ENCODE results near the gene SBNO2.
"Not testable (repeated sequence)": the region's sequence is repeated elsewhere in the genome, so short reads cannot be mapped to it uniquely, and the experiment has no call there.

Gene SBNO2

DNA sequence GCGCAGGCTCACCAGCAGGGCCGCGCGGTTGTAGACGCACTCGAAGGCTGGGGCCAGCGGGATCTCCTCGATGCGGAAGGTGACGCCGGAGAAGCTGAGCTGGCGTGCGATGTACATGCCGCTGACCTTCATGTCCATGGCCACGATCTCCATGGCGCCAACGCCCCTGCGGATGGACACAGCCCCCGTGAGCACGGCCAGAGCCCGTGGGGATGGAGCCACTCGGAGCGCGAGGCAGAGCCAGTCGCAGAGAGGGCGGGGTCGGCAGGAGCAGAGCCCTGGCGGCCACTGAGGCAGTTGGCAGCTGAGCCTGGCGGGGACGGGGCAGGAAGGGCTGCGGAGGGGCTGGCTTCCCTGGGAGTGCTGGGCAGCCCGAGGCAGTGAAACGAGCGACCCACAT, 55.1 kb downstream of the SBNO2 start:
- no peak for DNase-seq (ENCODE audit: low read depth)

DNA sequence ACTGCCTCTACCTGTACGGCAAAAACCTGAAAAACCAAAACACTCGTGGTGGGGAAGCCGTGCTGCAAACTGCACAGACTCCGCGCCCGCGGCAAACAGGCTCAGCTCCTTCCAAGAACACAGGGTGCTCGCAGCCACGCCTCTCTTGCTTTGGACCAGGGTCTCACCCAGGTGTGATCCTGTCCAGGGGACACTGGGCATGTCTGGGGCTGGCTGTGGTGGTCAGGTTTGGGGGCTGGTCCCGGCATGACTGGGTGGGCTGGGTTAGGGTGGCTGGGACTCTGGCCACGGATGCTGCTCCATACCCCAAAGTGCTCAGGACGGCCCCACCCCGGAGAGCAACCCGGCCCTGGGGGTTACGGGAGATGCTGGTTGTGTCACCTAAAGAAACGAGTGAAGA, 56.4 kb downstream of the SBNO2 start:
- DNase-seq (ENCODE audit: low read depth): no peak

DNA sequence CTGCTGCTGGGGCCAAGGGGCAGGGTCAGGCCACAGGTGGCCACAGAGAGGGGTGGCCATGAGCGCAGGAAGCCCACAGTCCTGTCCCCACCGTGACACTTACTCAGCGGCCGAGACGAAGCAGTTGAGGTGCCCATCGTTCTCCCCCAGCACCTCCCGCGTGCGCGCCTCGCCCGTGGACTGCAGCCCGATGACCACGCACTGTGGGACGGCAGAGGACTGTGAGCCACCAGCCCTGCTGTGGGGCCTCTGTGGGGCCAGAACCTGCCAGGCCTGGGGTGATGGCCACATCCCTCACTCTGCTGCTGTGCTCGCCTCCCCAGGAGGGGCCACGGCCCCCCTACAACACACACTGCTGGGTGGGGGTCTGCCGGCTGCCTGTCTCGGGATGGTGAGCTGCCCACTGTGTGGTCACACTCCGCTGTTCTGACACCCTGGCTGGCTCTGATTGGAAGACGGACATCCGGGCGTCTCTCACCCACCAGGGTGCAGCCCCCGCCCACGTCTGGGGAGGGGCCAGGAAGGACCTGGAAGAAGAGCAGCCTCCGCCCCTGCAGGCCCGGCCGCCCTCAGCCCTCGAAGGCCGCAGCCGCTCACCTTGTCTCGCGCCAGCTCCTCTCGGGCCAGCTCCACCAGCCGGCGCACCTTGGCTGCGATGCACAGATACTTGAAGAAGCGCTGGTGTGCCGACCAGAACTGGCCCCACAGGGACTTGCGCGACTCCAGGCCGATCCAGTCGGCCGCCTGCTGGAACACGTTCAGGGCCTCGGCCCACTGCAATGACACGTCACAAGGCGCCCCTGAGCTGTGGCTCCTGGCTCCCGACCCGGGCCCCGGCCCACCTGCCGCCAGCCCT, 57.1 kb downstream of the SBNO2 start:
- no peak for DNase-seq (ENCODE audit: low read depth)

DNA sequence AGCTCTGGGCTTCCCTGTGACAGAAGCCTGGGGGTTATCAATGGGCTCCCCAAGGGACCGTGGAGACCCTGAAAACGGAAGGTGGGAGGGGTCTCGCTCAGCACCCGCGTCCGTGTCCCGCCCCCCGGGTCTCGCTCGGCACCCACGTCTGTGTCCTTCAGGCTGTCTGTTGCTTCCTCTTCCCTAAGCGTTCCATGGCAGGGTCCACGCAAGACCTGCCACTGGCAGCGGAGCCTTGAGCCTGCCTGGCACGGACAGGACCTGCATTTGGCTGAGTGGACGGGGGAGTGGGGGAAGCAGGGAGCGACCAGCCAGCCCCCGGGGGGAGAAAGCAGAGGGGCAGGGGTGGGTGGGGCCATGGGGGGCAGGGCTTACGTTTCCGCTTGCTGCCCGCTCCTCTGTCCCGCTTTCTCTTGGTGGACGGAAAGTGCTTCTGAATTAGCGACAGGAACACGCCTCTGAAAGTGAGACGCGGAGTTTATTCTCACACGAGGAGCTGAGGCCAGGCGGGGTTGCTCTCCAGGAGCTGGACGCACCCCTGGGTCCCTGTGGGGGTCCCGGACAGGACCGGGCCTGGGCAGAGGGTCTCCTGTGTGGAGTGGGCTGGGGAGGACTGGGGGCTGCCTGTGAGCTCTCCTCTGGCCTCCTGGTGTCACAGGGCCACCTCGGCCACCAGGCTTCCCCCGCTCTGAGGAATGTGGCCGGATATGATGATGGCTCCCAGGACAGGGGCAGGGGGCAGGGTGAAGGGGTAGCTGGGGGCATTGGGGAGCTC, 58.2 kb downstream of the SBNO2 start:
- DNase-seq (ENCODE audit: low read depth): no peak

DNA sequence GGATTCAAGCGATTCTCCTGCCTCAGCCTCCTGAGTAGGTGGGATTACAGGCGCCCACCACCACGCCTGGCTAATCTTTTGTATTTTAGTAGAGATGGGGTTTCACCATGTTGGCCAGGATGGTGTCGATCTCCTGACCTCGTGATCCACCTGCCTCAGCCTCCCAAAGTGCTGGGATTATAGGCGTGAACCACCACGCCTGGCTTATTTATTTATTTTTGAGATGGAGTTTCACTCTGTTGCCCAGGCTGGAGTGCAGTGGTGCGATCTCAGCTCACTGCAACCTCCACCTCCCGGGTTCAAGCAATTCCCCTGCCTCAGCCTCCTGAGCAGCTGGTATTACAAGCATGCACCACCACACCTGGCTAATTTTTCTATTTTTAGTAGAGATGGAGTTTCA, 59.3 kb downstream of the SBNO2 start:
- DNase-seq (ENCODE audit: low read depth): not testable (repeated sequence)

DNA sequence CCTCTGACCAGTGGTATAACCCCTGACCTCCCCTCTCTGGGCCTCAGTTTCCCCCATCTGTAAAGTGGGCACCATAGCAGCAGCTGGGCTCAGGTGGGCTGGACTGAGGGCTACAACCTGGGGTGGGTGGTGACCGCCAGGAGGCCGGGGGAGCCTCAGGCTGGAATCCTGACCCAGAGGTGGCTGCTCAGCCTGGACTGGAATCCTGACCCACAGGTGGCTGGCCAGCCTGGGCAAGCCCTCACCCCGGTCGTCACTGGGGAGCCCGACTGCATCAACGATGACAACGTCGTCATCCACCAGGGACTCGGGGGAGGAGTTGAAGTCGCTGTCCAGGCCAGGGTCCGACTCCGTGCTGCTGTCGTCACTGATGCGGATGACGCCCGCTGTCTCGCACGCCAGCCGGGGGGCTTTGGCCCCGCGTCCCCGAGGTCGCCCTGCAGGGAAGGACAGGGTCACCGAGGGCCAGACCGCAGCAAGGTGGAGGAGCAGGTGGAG, 60.0 kb downstream of the SBNO2 start:
- no peak for DNase-seq (ENCODE audit: low read depth)

DNA sequence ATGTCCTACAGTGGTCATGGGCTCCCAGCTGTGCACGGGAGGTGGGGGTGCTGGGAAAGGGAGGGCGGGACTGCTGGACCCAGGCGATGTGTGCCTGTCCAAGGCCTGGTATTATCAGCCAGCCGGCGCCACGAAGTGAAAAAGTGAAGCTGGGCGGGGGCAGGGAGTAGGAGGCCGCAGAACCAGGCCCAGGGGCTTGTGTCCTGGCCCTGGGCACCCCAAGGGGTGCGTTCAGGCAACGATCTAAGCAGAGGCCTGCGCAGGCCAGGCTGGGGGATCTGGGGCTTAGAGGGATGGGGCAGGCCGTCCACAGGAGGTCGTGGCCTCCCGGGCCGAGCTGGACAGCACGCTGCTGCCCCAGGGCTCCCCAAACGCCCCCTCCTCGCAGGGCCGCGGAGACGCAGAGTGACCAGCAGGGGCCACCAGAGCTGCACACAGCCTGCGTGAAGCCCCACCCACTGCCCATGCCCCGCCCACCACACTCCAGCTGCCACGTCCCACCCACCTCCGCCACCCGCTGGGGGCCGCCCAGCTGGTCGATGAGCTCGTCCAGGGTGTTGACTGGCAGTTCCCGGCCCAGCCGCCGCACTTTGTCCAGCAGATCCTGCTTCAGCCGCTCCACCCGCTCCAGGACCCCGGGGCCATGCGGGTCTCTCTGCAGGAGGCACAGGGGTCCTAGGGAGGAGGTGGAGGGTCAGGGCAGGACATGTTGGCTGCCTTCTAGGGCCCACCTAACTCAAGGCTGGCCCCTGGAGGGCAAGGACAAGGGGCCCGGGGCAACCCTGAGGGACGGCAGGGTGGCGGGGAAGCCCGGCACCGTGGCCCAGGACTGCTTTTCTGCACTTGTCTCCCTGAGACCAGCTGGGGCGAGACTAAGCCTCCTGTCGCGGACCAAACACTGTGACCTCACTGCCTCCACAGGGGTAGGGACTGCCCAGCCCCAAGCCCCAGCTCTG, 60.8 kb downstream of the SBNO2 start:
- peak; percentile 79 for DNase-seq (ENCODE audit: low read depth)

DNA sequence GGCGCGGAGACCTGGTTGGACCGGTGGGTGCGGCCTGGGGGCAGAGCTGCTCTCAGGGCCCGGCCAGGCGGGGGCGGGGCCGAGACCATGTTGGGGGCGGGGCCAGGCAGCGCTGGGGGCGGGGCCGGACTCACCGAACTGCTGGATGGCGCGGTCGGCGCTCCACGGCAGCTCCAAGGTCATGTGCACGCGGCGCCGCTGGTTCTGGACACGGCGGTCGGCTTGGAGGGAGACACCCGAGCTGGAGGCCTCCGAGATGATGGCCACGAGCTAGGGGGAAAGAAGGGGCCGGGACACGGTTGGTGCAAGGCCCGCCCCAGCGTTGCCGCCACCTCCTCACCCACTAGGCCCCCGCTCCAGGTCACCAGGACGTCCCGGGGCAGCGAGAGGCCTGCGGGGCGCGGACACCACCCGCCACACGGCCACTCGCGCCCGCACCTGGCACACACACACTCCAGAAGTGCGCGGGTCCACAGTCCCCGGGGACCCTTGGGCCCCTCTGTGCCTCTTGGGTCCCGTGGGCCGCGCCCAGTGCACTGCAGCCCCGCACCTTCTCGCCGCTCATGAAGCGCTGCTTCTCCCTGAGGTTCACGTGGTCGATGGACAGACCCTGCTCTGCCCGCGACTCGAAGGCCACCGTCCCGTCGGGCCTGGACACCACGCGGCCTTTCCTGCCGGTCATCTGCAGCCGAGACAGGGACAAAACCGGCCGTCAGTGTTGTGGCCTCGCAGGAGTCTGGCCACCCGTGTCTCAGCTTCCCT, 61.6 kb downstream of the SBNO2 start:
- DNase-seq (ENCODE audit: low read depth): no peak

DNA sequence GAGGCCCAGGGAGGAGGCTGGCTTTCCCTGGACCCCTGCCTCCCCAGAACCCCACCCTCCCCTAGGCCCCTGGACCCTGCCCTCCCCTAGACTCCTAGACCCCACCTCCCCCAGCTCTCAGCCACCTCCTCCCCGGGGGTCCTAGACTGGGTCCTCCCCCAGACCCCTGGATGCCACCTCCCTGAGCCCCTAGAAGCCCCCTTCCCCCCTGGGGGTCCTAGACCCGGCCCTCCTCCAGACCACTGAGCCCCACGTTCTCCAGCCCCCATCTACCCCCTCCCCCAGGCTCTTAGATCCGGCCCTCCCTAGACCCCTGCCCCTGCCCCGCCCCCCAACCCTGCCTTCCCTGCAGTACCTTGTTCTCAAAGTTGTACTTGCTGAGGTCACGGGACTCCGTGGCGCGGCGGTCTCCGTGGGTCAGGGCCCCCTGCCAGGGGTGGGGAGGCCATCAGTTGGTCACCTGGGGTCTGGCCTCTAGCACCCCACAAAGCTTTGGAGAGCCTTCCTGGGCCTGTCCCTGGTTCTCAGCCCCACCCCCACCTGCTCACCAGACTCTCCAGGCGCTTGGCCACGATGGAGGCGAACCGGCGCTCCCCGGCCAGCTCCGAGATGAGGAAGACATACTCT, 62.3 kb downstream of the SBNO2 start:
- DNase-seq (ENCODE audit: low read depth): no peak

DNA sequence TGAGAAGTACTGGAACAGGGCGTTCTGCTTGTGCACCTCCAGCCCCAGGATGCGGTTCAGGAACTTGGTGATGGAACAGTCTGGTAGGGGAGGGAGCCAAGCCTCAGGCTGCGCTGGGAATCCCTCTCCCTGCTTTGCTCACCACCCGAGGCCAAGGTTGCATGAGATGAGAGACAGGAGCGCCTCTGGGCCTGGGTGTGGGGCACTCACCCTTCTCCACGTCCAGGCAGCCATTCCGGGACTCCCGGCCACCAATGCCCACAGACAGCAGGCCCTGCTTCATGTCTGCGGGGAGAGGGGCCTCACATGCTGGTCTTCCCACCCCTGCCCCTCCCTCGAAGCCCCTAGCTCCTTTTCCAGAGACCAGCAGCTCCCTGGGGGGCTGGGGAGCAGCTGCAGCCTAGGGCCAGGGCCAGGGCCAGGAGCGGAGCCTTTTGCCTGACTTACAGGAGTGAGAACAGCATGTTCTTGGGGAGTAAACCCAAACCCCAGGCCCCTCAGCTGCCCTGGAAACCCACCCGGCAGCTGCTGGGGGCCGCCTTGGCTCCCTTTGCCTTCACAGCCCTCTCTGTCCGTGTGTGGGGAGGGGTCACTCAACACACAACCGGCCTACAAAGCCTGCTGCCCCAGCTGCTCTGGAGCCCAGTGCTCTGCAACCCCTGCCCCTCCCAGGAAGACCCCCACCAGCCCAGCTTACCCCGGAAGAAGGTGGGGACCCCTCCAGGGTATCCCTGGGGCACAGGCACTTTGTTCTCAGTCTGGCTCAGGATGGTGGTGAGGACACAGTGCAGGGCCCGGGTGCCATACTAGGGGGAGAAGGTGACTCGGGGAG, 63.0 kb downstream of the SBNO2 start:
- DNase-seq (ENCODE audit: low read depth): no peak

DNA sequence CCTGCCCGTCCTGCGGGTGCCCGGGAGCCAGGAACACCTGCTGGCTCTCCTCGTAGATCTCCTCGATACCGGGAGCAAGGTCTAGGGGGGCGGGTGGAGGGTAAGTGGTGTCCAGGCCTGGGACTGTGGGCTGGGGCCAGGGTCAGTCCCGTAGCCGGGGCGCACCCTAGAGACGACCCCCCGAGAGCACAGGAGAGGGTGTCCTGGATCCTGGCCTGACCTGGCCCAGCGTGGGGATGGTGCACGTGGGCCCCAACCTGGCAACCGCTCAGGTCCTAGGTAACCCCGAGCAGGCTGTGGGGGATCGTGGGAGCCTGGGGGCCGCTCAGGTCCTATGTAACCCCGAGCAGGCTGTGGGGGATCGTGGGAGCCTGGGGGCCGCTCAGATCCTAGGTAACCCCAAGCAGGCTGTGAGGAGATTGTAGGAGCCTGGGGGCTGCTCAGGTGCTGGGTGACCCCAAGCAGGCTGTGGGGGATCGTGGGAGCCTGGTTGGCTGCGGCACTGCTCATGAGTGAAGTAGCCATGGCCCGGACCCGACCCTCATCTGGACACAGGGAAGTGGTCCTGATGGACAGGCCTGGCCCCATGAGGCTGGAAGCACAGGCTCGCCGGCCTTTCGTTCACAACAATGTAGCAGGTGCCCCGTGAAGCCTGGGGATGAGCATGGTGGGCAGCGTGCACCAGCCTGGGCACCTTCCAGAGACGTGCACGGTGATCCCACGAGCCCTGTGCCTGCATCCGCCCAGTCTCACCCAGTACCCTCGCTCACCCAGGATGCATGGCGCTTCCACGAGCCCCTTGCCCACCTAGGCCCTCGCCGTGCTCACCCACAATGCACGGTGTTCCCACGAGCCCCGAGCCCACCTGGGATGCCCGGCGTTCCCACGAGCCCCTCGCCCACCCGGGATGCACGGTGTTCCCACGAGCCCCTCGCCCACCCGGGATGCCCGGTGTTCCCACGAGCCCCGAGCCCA, 64.1 kb downstream of the SBNO2 start:
- no peak for DNase-seq (ENCODE audit: low read depth)

DNA sequence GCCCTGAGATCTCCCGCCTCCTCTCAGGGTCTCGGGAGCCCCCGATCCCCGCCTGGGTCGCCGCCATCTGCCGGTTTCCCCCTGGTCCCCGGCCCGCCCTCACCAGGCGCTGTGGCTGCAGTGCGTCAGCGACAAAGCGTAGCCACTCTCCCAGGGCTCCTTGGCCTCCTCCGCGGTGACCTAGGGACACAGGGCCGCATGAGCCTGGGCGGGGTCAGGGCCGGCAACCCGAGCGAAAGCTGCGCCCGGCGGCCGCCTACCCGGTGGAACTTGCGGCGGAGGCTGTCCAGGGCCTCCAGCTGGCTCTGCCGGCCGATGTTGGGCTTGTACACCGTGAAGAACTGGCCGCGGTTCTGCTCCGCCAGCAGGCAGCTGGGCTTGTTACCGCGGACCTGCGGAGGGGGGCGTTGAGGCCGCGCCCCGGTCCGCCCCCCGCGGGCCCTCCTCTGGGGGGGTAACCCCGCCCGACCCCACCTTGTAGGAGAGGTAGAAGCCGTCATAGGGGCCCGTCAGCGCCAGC, 65.0 kb downstream of the SBNO2 start:
- DNase-seq (ENCODE audit: low read depth): no peak

DNA sequence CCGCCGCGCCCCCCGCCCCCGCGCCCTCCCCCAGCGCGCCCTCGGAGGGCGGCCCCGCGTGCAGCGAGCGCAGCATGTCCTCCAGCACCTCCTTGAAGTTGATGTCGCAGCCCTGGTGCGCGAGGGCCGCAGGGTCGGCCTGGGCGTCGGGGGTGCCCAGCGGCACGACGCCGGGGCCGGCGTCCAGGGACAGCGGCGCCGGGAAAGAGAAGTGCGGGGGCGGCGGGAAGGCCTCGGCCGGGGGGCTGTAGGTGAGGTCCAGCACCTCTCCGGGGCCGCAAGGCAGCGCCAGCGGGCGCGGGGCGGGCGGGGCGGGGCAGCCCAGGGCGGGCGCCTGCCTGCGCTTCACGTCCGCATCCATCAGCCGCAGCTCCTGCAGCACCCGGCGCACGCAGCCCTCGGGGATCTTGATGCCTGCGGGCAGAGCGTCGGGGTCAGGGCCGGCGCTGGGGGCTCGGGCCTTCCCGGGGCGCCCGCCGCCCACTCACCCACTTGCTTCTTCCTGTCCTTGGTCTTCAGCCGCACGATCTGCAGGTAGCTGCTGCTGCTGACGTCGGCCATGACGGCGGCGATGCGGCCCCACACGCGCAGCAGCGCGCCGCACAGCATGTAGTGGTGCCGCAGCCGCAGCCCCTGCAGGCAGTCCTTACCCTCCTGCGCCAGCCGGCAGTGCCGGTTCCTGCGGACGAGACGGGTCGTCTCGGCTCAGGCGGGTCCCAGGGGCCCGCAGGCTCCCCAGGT, 65.6 kb downstream of the SBNO2 start:
- no peak for DNase-seq (ENCODE audit: low read depth)

DNA sequence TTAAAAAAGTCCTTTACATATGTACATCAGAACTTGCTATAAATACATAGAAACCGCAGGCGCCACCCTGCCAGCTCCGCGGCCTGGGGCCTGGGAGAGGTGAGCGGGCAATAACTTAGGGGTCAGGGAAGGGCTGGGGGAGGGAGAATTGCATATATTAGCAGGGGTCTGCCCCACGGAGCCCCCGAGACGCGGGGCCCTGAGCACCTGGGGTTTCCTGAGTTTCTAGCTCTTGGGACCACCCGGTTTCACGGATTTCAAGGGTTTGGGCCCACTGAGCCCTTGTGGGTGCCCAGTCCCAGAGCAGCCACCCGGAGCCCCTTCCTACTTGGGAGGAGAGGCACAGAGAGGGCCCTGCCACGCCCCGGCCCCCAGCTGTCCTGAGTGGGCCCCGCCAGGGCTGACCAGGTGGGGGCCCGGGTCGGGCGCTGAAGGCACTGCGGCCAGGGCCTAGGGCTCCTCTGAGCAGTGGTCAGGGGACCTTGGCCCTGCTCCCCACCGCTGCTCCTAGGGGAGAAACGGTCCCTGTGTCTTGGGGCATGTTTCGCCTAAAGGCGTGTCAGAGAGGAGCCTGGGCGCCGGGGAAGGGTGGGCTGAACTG, 66.3 kb downstream of the SBNO2 start:
- no peak for DNase-seq (ENCODE audit: low read depth)

DNA sequence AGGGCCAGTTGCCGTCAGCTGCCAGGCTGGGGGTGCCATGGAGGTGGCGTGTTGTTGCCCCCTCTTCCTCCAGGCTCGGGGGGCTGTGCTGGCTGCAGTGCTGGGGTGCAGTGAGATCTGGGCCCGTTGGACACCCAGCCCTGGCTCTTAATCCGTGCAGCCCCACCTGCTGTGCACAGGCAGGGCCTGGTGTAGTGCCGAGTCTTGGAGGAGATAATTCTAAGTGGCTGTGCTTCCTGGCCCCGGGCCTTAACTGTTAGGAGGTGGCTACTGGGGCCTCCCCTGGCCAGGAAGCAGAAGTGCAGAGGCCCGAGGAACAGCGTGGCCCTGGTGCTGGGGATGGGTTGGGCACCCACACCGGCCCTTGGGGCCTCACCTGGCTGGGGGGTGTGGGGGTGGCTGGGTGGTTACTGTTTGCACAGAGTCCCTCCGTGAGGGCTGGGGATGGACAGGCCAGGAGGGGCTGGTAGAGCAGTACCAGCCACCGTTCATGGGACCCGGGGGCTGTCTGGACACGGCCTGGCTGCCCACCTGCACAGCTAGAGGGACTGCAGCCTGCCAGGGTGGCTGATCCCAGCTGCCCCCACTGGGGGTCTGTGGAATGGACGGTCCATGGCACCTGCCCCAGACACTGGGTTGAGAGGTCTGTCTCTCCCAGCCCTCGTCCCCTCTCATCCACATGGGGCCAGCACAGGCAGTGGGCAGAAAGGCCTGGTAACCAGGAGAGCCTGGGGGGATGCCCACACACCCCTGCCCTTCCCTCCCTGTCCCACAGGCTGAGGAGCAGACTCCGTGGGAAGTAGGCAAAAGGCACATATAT, 67.0 kb downstream of the SBNO2 start:
- no peak for DNase-seq (ENCODE audit: low read depth)
